ENCODE measurements around the gene KLHDC7B.

- no peak for TF ChIP-seq YY1 (IDR thresholded peaks at IDR 0.05; ENCODE audit: insufficient read depth, insufficient read length)
- TF ChIP-seq SUZ12 (IDR thresholded peaks at IDR 0.05; ENCODE audit: extremely low read depth, insufficient read depth, insufficient read length), result no peak
These were observed 36.3 kb downstream of the KLHDC7B start for GRCh38 chr22:50581950-50582492.
